ENCODE results near the gene MLIP.
"Not testable (repeated sequence)": the region's sequence is repeated elsewhere in the genome, so short reads cannot be mapped to it uniquely, and the experiment has no call there.

Gene MLIP

GRCh38 chr6:54216336-54216735 is 105.1 kb downstream of the MLIP start:
- in situ Hi-C loops (cut with HindIII; ENCODE audit: low sequenced_read_pairs) = no loop called here

GRCh38 chr6:54217018-54217417 is 105.8 kb downstream of the MLIP start:
- in situ Hi-C loops (cut with HindIII; ENCODE audit: low sequenced_read_pairs) = no loop called here

- in situ Hi-C loops (cut with HindIII; ENCODE audit: low sequenced_read_pairs) = no loop called here
Observed at GRCh38 chr6:54222217-54222616, 111.0 kb downstream of the MLIP start.

- in situ Hi-C loops (cut with HindIII; ENCODE audit: low sequenced_read_pairs) = loop anchor here (5.0 kb wide), 1 partner anchor 35 kb away; no protein-coding TSS in a partner anchor
Observed at GRCh38 chr6:54232703-54233102, 121.5 kb downstream of the MLIP start.

GRCh38 chr6:54234539-54234938 is 123.3 kb downstream of the MLIP start:
- in situ Hi-C loops (cut with HindIII; ENCODE audit: low sequenced_read_pairs) = loop anchor here (5.0 kb wide), 1 partner anchor 33 kb away; no protein-coding TSS in a partner anchor

GRCh38 chr6:54236984-54237383 is 125.7 kb downstream of the MLIP start:
- in situ Hi-C loops (cut with HindIII; ENCODE audit: low sequenced_read_pairs) = no loop called here

- in situ Hi-C loops (cut with HindIII; ENCODE audit: low sequenced_read_pairs) = no loop called here
Observed at GRCh38 chr6:54238396-54238795, 127.2 kb downstream of the MLIP start.

- in situ Hi-C loops (cut with HindIII; ENCODE audit: low sequenced_read_pairs) = no loop called here
Observed at GRCh38 chr6:54243699-54244098, 132.5 kb downstream of the MLIP start.

- in situ Hi-C loops (cut with HindIII; ENCODE audit: low sequenced_read_pairs) = no loop called here
Observed at GRCh38 chr6:54244430-54244829, 133.2 kb downstream of the MLIP start.

GRCh38 chr6:54245265-54245664 is 134.0 kb downstream of the MLIP start:
- in situ Hi-C loops (cut with HindIII; ENCODE audit: low sequenced_read_pairs) = no loop called here

- in situ Hi-C loops (cut with HindIII; ENCODE audit: low sequenced_read_pairs) = no loop called here
Observed at GRCh38 chr6:54248319-54248718, 137.1 kb downstream of the MLIP start.

GRCh38 chr6:54248994-54249393 is 137.8 kb downstream of the MLIP start:
- in situ Hi-C loops (cut with HindIII; ENCODE audit: low sequenced_read_pairs) = no loop called here

- in situ Hi-C loops (cut with HindIII; ENCODE audit: low sequenced_read_pairs) = not testable (repeated sequence)
Observed at GRCh38 chr6:54249812-54250211, 138.6 kb downstream of the MLIP start.

- in situ Hi-C loops (cut with HindIII; ENCODE audit: low sequenced_read_pairs) = no loop called here
Observed at GRCh38 chr6:54252496-54252895, 141.3 kb downstream of the MLIP start.

GRCh38 chr6:54252916-54253315 is 141.7 kb downstream of the MLIP start:
- in situ Hi-C loops (cut with HindIII; ENCODE audit: low sequenced_read_pairs) = no loop called here

- in situ Hi-C loops (cut with HindIII; ENCODE audit: low sequenced_read_pairs) = no loop called here
Observed at GRCh38 chr6:54254886-54255285, 143.6 kb downstream of the MLIP start.

GRCh38 chr6:54255886-54256285 is 144.6 kb downstream of the MLIP start:
- in situ Hi-C loops (cut with HindIII; ENCODE audit: low sequenced_read_pairs) = no loop called here

GRCh38 chr6:54260025-54260424 is 148.8 kb downstream of the MLIP start:
- in situ Hi-C loops (cut with HindIII; ENCODE audit: low sequenced_read_pairs) = no loop called here

- in situ Hi-C loops (cut with HindIII; ENCODE audit: low sequenced_read_pairs) = no loop called here
Observed at GRCh38 chr6:54262499-54262898, 151.3 kb downstream of the MLIP start.

- in situ Hi-C loops (cut with HindIII; ENCODE audit: low sequenced_read_pairs) = no loop called here
Observed at GRCh38 chr6:54262971-54263370, 151.7 kb downstream of the MLIP start.

- in situ Hi-C loops (cut with HindIII; ENCODE audit: low sequenced_read_pairs) = loop anchor here (5.0 kb wide), 3 partner anchors 32 to 102 kb away; no protein-coding TSS in a partner anchor
Observed at GRCh38 chr6:54264581-54265272, 153.5 kb downstream of the MLIP start.

- in situ Hi-C loops (cut with HindIII; ENCODE audit: low sequenced_read_pairs) = loop anchor here (5.0 kb wide), 3 partner anchors 34 to 104 kb away; no protein-coding TSS in a partner anchor
Observed at GRCh38 chr6:54266400-54266923, 155.2 kb downstream of the MLIP start.

All from endothelial cell of hepatic sinusoid (primary cell).